ENCODE results near the gene LMO1.

- TF ChIP-seq CTCF (IDR thresholded peaks at IDR 0.05) (no peak), POLR2AphosphoS5 (IDR thresholded peaks at IDR 0.05) (no peak), POLR2A (IDR thresholded peaks at IDR 0.05) (no peak)
Observed at GRCh38 chr11:8249482-8249881, 14.2 kb downstream of the LMO1 start.

Measured in suprapubic skin (tissue), 4 donors.